HEK293 (cell line): ENCODE data around the gene DHRS2.

Source experiments
- CTCF ChIA-PET: fragments of 350-600 bp; formaldehyde crosslinking; extraction: SDS; loops from one replicate; lab custom pipeline; 2021; ENCODE audit warnings: antibody characterized with exemption; lab: Yijun Ruan, JAX
- POLR2A ChIA-PET: fragments of 300-600 bp; formaldehyde crosslinking; extraction: SDS; loops from one replicate; lab custom pipeline; 2020; ENCODE audit warnings: antibody characterized with exemption, inconsistent platforms; lab: Yijun Ruan, JAX
- H3K27ac ChIP-seq: fragments of 200-500 bp; sonication (Bioruptor generic); 2 replicates; pipeline ENCODE4 v1.5.1; 2014; ENCODE audit warnings: low read depth, low read length, control low read depth, inconsistent platforms; ENCODE audit errors: extremely low read depth
- H3K36me3 ChIP-seq, 2 experiments: fragments of 200-500 bp in 1 of 2; sonication (Bioruptor generic) in 1 of 2; 1 replicate in 1 of 2; 2 replicates in 1 of 2; pipeline ENCODE4 v1.5.1; 2014 to 2017; ENCODE audit warnings: inconsistent platforms in 2 of 2, low read length in 2 of 2; ENCODE audit not compliant: control insufficient read depth in 2 of 2, insufficient read depth in 1 of 2
- H3K4me1 ChIP-seq: fragments of 200-500 bp; sonication (Bioruptor generic); 2 replicates; pipeline ENCODE4 v1.5.1; 2014; ENCODE audit warnings: mild to moderate bottlenecking, low read length, inconsistent platforms; ENCODE audit not compliant: control insufficient read depth, insufficient read depth
- H3K4me3 ChIP-seq: 2 replicates; pipeline ENCODE4 v1.5.1; 2011; ENCODE audit warnings: low read depth, mild to moderate bottlenecking, control low read depth, low read length, moderate library complexity
- H3K9me3 ChIP-seq: fragments of 200-500 bp; sonication (Bioruptor generic); 2 replicates; pipeline ENCODE4 v1.5.1; 2014; ENCODE audit warnings: low read depth, low read length, inconsistent platforms; ENCODE audit not compliant: control insufficient read depth, insufficient read depth
- EGR2 ChIP-seq: fragments of 450-650 bp; formaldehyde crosslinking; IDR thresholded peaks from 2 replicates; pipeline ENCODE4 v1.5.1; 2016; ENCODE audit warnings: low read depth, missing biosample characterization, missing genetic modification characterization
- ELK4 ChIP-seq: IDR thresholded peaks from 2 replicates; pipeline ENCODE4 v1.6.1; 2011; ENCODE audit warnings: mild to moderate bottlenecking, low read depth, low read length, borderline replicate concordance
- GLIS1 ChIP-seq: fragments of 450-650 bp; formaldehyde crosslinking; IDR thresholded peaks from 2 replicates; pipeline ENCODE4 v1.5.1; 2016; ENCODE audit warnings: missing biosample characterization, missing genetic modification characterization
- HOXD13 ChIP-seq: sonication (generic); formaldehyde crosslinking; IDR thresholded peaks from 2 replicates; pipeline ENCODE4 v1.8.0; 2022; ENCODE audit warnings: missing genetic modification reagents, borderline replicate concordance
- KLF17 ChIP-seq: fragments of 450-650 bp; formaldehyde crosslinking; IDR thresholded peaks from 2 replicates; pipeline ENCODE4 v1.5.1; 2016; ENCODE audit warnings: missing biosample characterization, missing genetic modification characterization
- RBAK ChIP-seq: fragments of 450-650 bp; formaldehyde crosslinking; IDR thresholded peaks from 2 replicates; pipeline ENCODE4 v1.5.1; 2016; ENCODE audit warnings: missing biosample characterization, missing genetic modification characterization
- SCRT1 ChIP-seq: fragments of 450-650 bp; formaldehyde crosslinking; IDR thresholded peaks from 2 replicates; pipeline ENCODE4 v1.5.1; 2016; ENCODE audit warnings: missing biosample characterization, missing genetic modification characterization, borderline replicate concordance
- TRIM28 ChIP-seq: IDR thresholded peaks from 2 replicates; pipeline ENCODE4 v1.6.1; 2011; ENCODE audit warnings: low read length, control low read depth, borderline replicate concordance
- ZNF146 ChIP-seq: fragments of 450-650 bp; formaldehyde crosslinking; IDR thresholded peaks from 2 replicates; pipeline ENCODE4 v1.5.1; 2016; ENCODE audit warnings: missing biosample characterization, missing genetic modification characterization
- ZNF239 ChIP-seq: fragments of 450-650 bp; formaldehyde crosslinking; IDR thresholded peaks from 2 replicates; pipeline ENCODE4 v1.5.1; 2016; ENCODE audit warnings: missing biosample characterization, missing genetic modification characterization
- ZNF280D ChIP-seq: fragments of 450-650 bp; formaldehyde crosslinking; IDR thresholded peaks from 2 replicates; pipeline ENCODE4 v1.5.1; 2016; ENCODE audit warnings: missing biosample characterization, missing genetic modification characterization
- ZNF433 ChIP-seq: fragments of 450-650 bp; formaldehyde crosslinking; IDR thresholded peaks from 2 replicates; pipeline ENCODE4 v1.5.1; 2016; ENCODE audit warnings: missing biosample characterization, missing genetic modification characterization, low read depth
- ZNF488 ChIP-seq: fragments of 450-650 bp; formaldehyde crosslinking; IDR thresholded peaks from 2 replicates; pipeline ENCODE4 v1.5.1; 2016; ENCODE audit warnings: missing biosample characterization, missing genetic modification characterization
- ZNF530 ChIP-seq: fragments of 450-650 bp; formaldehyde crosslinking; IDR thresholded peaks from 2 replicates; pipeline ENCODE4 v1.5.1; 2016; ENCODE audit warnings: low read depth, missing biosample characterization, missing genetic modification characterization
- ZNF548 ChIP-seq: fragments of 450-650 bp; formaldehyde crosslinking; IDR thresholded peaks from 2 replicates; pipeline ENCODE4 v1.5.1; 2016; ENCODE audit warnings: missing biosample characterization, missing genetic modification characterization
- ZNF692 ChIP-seq: fragments of 450-650 bp; formaldehyde crosslinking; IDR thresholded peaks from 2 replicates; pipeline ENCODE4 v1.5.1; 2016; ENCODE audit warnings: missing biosample characterization, missing genetic modification characterization
- ZNF747 ChIP-seq: fragments of 450-650 bp; formaldehyde crosslinking; IDR thresholded peaks from 2 replicates; pipeline ENCODE4 v1.5.1; 2016; ENCODE audit warnings: missing biosample characterization, missing genetic modification characterization
- ZNF768 ChIP-seq: fragments of 450-650 bp; formaldehyde crosslinking; IDR thresholded peaks from 2 replicates; pipeline ENCODE4 v1.5.1; 2018; ENCODE audit warnings: missing biosample characterization, mild to moderate bottlenecking, missing genetic modification characterization
- ZSCAN16 ChIP-seq: fragments of 450-650 bp; formaldehyde crosslinking; IDR thresholded peaks from 2 replicates; pipeline ENCODE4 v1.5.1; 2016; ENCODE audit warnings: missing biosample characterization, missing genetic modification characterization
- ZXDB ChIP-seq: fragments of 450-650 bp; formaldehyde crosslinking; IDR thresholded peaks from 2 replicates; pipeline ENCODE4 v1.5.1; 2016; ENCODE audit warnings: missing biosample characterization, missing genetic modification characterization

Gene DHRS2

GRCh38 chr14:23621204-23621931 lies 14.8 kb upstream of the DHRS2 start (continued):
- TF ChIP-seq ZNF488 (tag by site-specific recombination) (no peak), RBAK (tag by site-specific recombination) (no peak)

GRCh38 chr14:23621932-23622730 lies 14.0 kb upstream of the DHRS2 start:
- POLR2A ChIA-PET, result no interaction called here
- Histone ChIP-seq H3K27ac (no peak overlapping the region), H3K4me3 (no peak overlapping the region)
- TF ChIP-seq ZNF747 (tag by site-specific recombination) (no peak), ZNF239 (tag by site-specific recombination) (no peak), SCRT1 (tag by site-specific recombination) (no peak), ZNF548 (tag by site-specific recombination) (no peak), ZNF433 (no peak), ZNF530 (tag by site-specific recombination) (no peak), KLF17 (tag by site-specific recombination) (no peak), ZNF280D (tag by site-specific recombination) (no peak), GLIS1 (tag by site-specific recombination) (no peak), ZSCAN16 (tag by site-specific recombination) (no peak), ZNF768 (tag by site-specific recombination) (no peak)
- TF ChIP-seq, all 188 proteins: peak for 0
- CTCF ChIA-PET, result interaction anchor here (0.6 to 3.9 kb wide), 3 partner anchors 9 to 33 kb away, joined by 3 to 23 read pairs (median 5); no protein-coding TSS in a partner anchor
- Histone ChIP-seq H3K9me3 (no peaks in the 10 kb centered on the region), H3K4me1 (no peaks in the 10 kb centered on the region), H3K36me3 (no peaks in the 10 kb centered on the region)

GRCh38 chr14:23622990-23623389 lies 13.2 kb upstream of the DHRS2 start:
- Histone ChIP-seq H3K36me3 (no peaks in the 10 kb centered on the region), H3K4me3 (no peak overlapping the region), H3K27ac (no peak overlapping the region), H3K9me3 (no peaks in the 10 kb centered on the region), H3K4me1 (no peaks in the 10 kb centered on the region)
- POLR2A ChIA-PET, result no interaction called here
- TF ChIP-seq ELK4, result no peak
- no peak for TF ChIP-seq ZXDB
- no peak for TF ChIP-seq ZNF692
- no peak for TF ChIP-seq HOXD13 (CRISPR knock-in tag)
- no peak for TF ChIP-seq EGR2 (tag by site-specific recombination)
- no peak for TF ChIP-seq ZNF146 (tag by site-specific recombination)
- no peak for TF ChIP-seq TRIM28
- CTCF ChIA-PET, result interaction anchor here (1.0 to 3.9 kb wide), 2 partner anchors 9 to 16 kb away, joined by 5 to 23 read pairs; no protein-coding TSS in a partner anchor
